Gastroesophageal sphincter (tissue), 4 donors: ENCODE measurements around the gene GPSM3. TPM values are rescaled to one million over a fixed set of nuclear protein-coding genes. Genes with fewer than 3 reads are reported as not detected.
"Not testable (repeated sequence)": the region's sequence is repeated elsewhere in the genome, so short reads cannot be mapped to it uniquely, and the experiment has no call there.

ENCODE experiments used
- ATAC-seq: fragments of 150-250 bp; one replicate; pipeline ENCODE4 v1.9.1; 2016; ENCODE audit warnings: mild to moderate bottlenecking, moderate library complexity
- H3K27ac ChIP-seq, 4 donors: fragments of 200-600 bp; sonication (generic) in 3 of 4; 1 replicate in 3 of 4; 2 replicates in 1 of 4; pipeline ENCODE4 v1.5.1; 2016 to 2019
- H3K27me3 ChIP-seq: fragments of 200-600 bp; sonication (generic); one replicate; pipeline ENCODE4 v1.5.1; 2019
- H3K36me3 ChIP-seq, 2 donors: fragments of 200-600 bp; sonication (generic); one replicate each; pipeline ENCODE4 v1.5.1; 2019; ENCODE audit warnings: control low read depth in 1 of 2
- H3K4me1 ChIP-seq, 3 donors: fragments of 200-600 bp; sonication (generic); 1 replicate in 2 of 3; 2 replicates in 1 of 3; pipeline ENCODE4 v1.5.1; 2016 to 2019; ENCODE audit warnings: control low read depth in 2 of 3
- H3K4me3 ChIP-seq, 2 donors: fragments of 200-600 bp; sonication (generic); one replicate each; pipeline ENCODE4 v1.5.1; 2019; ENCODE audit warnings: mild to moderate bottlenecking in 1 of 2, moderate library complexity in 1 of 2
- H3K9me3 ChIP-seq, 3 donors: fragments of 200-600 bp; sonication (generic); one replicate each; pipeline ENCODE4 v1.5.1; 2017 to 2019; ENCODE audit warnings: control low read depth in 2 of 3
- EP300 ChIP-seq: sonication (generic); formaldehyde crosslinking; IDR thresholded peaks from one replicate; pipeline ENCODE4 v1.6.1; 2017; ENCODE audit warnings: antibody characterized with exemption, mild to moderate bottlenecking
- POLR2A ChIP-seq, 2 donors: fragments of 450-650 bp; IDR thresholded peaks; one replicate each; pipeline ENCODE4 v1.6.1; 2017; ENCODE audit warnings: antibody characterized with exemption in 2 of 2, mild to moderate bottlenecking in 2 of 2, moderate library complexity in 1 of 2
- POLR2AphosphoS5 ChIP-seq: sonication (generic); formaldehyde crosslinking; IDR thresholded peaks from one replicate; pipeline ENCODE4 v1.6.1; 2017; ENCODE audit warnings: antibody characterized with exemption
- WGBS, 2 donors: methylation state at CpG; one replicate each; pipeline ENCODE4 v1.1.5; 2018; ENCODE audit warnings: low coverage in 1 of 2; 5-methylcytosine and 5-hydroxymethylcytosine counted together
- total RNA-seq, 4 donors: library from RNA; depleted of rRNA; stranded (reverse); fragments of >200 nt; gene quantifications; one replicate each; pipeline ENCODE4 v1.1.0, GENCODE V29; 2016
- TF ChIP-seq, protein P1 (sequence below), 4 experiments: fragments of 200-600 bp in 2 of 4; fragments of 450-650 bp in 2 of 4; sonication (generic) in 1 of 4; IDR thresholded peaks; one replicate each; pipeline ENCODE4 v1.5.1; 2017 to 2019; ENCODE audit warnings: antibody characterized with exemption in 4 of 4, mild to moderate bottlenecking in 2 of 4, moderate library complexity in 2 of 4

Gene GPSM3
- total RNA-seq, 4 donors from 2014 or later = 0.93 to 16.3 (median 9.0) TPM

DNA sequence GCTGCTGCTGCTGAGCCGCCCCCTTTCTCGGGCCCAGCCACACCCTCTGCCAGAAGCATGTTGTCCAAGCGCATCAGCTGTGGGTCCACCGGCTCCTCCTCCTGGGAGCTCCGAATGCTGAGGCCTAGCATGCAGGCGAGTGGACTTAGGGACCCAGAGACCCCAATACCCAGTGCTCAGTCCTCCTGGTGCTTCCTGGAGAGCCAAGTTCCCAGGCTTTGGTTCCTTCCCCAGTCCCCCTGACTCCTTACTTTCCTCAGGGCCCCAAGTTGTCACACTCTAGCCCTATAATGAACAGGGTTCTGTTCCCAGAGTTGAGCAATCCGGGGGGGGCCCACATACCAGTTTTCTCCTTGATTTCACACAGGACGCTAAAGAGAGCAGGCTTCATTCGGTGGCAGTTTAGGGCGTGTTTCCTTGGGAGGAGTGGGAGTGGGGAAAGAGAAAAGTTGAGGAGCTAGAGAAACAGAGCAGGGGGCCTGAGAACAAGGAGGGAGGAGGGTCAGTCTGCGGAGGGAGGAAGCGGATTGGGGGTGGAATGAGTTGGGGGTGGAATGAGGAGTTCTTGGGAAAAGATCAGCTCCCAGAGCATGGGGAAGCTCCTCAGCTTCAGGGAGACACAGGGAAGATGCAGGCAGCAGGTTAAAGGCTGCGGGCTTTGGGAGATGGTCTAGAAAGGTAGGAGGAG, 3.9 kb downstream of the GPSM3 start:
- Histone ChIP-seq H3K9me3 (no peaks in the 10 kb centered on the region), H3K27me3 (no peaks in the 10 kb centered on the region), H3K36me3 (peaks cover 0 to 28% of the 10 kb centered on the region in 2 donors), H3K4me3 (peak overlapping the region; percentile 89 to 98), H3K4me1 (peaks cover 0 to 89% (median 34%) of the 10 kb centered on the region in 3 donors), H3K27ac (peak overlapping the region; percentile 97 to 99 (median 98))
- TF ChIP-seq, protein P1, sequence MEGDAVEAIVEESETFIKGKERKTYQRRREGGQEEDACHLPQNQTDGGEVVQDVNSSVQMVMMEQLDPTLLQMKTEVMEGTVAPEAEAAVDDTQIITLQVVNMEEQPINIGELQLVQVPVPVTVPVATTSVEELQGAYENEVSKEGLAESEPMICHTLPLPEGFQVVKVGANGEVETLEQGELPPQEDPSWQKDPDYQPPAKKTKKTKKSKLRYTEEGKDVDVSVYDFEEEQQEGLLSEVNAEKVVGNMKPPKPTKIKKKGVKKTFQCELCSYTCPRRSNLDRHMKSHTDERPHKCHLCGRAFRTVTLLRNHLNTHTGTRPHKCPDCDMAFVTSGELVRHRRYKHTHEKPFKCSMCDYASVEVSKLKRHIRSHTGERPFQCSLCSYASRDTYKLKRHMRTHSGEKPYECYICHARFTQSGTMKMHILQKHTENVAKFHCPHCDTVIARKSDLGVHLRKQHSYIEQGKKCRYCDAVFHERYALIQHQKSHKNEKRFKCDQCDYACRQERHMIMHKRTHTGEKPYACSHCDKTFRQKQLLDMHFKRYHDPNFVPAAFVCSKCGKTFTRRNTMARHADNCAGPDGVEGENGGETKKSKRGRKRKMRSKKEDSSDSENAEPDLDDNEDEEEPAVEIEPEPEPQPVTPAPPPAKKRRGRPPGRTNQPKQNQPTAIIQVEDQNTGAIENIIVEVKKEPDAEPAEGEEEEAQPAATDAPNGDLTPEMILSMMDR (IDR thresholded peaks at IDR 0.05) = no peak
- TF ChIP-seq POLR2A (IDR thresholded peaks at IDR 0.05) (no peak), EP300 (no peak), POLR2AphosphoS5 (no peak)
- no peak for ATAC-seq
- WGBS, 2 donors = 1 to 8% methylated on average over 3 to 7 of the region's 13 CpGs

DNA sequence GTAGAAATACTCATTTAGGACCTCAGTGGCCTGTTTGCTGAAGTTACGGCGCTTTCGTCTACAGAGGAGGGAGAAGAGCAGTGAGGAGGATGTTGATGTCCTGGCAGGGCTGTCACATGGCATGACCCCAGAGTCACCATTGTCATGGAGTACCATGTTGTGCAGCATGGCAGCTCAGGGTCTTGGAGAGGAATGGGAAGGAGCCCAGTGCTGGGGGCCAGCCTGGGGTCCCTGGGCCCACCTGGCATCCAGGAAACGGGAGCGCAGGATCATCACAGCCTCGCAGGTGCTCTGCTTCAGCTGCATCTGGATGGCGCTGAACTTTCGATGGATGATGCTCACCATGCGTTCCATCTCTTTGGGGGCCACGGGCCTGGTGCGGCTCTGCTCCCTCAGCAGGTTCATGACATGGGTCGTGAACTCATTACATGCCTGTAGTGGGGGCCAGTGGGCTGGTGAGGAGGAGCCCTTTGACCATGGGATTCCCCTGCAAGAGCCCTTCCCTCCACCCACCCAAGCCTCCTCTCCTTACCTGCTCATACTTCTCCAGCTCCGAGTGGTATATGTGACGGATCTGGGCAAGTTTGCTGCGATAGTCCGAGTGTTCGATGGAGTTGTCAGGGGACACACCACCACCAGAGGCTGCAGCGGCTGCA, 4.6 kb downstream of the GPSM3 start:
- not testable (repeated sequence) for H3K9me3 ChIP-seq, ATAC-seq, H3K27me3 ChIP-seq
- Histone ChIP-seq H3K4me1 (peaks cover 0 to 84% (median 34%) of the 10 kb centered on the region in 3 donors), H3K27ac (peak overlapping the region; percentile 97 to 99 (median 98)), H3K36me3 (peaks cover 0 to 35% of the 10 kb centered on the region in 2 donors), H3K4me3 (peak overlapping the region in 1 of 2 donors; percentile 89)
- 70% methylated on average over 2 of the region's 18 CpGs; no CpG with 5 or more reads in 1 of the 2 donors for WGBS, 2 donors

DNA sequence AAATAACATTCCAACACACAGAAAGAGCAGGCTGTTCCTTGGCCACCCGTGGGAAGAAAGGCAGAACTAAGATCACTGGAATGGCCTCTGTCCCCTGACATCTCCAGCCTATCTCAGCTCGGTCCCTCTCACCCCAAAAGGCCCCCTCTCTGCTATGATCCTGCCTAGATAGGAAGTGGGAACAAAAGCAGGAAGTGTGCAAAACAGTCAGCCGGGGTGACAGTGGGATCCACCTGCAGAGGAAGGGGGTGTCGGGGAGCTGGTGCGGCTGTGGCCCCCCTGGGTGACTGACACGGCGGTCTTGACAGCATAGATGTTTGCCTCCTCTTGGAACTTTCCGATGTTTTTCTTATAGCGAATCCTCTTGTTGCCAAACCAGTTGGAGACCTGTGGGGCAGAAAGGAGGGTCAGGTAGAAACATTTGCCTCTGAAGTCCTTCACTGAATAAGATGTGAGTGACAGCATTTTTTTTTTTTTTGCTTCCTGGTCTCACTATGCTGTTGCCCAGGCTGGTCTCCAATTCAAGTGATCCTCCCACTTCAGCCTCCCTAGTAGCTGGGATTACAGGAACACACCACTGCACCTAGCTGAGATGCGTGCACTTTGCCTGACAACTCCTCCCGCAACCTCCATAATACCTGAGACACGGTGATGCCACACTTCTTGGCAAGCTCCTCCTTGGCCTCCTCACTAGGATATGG, 5.3 kb downstream of the GPSM3 start:
- 67 to 90% methylated on average over 4 to 11 of the region's 12 CpGs for WGBS, 2 donors
- H3K36me3 ChIP-seq = peaks cover 0 to 42% of the 10 kb centered on the region in 2 donors
- H3K4me1 ChIP-seq = peaks cover 0 to 84% (median 36%) of the 10 kb centered on the region in 3 donors
- H3K27ac ChIP-seq = peak overlapping the region; percentile 68 to 99 (median 98)
- H3K9me3 ChIP-seq = no peaks in the 10 kb centered on the region
- ATAC-seq = no peak
- H3K4me3 ChIP-seq = no peak overlapping the region
- no peaks in the 10 kb centered on the region for H3K27me3 ChIP-seq
- TF ChIP-seq EP300 (no peak), POLR2AphosphoS5 (peak; percentile 2)

DNA sequence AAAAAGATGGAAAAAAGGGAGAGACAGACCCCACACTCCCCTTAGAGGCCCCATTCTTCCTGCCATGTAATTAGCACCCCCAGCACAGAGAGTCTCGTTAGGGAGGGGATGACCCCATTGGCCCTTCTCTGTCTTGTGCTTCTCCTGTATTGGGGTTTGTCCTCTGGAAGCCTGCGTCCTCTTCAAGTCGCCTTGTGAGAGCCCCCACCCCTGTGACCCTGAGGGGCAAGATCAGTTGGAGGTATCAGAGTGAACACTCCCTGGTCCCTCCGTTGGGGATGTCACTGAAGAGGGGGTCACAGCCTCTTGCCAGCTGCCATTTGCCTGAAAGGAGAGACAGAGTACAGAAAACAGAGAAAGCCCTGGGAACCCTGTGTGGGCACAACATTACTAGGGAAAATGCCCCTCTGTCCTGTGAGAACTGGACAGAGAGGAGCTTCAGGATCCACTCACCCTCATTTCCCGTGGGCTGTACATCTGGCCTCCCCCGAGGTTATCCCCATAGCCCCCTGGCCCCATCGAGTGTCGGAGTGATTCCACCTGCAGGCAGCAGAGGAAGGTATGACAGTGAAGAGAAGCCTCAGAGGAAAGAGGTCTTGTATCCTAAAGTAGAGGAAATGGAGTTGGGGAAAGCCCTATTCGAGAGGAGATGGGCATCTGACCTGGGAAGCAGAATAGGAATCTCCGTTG, 6.1 kb downstream of the GPSM3 start:
- H3K9me3 ChIP-seq, ATAC-seq, H3K27me3 ChIP-seq, H3K4me3 ChIP-seq: not testable (repeated sequence)
- Histone ChIP-seq H3K27ac (peak overlapping the region; percentile 68 to 99 (median 98)), H3K4me1 (peaks cover 0 to 84% (median 43%) of the 10 kb centered on the region in 3 donors), H3K36me3 (peaks cover 0 to 51% of the 10 kb centered on the region in 2 donors)
- WGBS, 2 donors = 17 to 45% methylated on average over 1 to 4 of the region's 10 CpGs

DNA sequence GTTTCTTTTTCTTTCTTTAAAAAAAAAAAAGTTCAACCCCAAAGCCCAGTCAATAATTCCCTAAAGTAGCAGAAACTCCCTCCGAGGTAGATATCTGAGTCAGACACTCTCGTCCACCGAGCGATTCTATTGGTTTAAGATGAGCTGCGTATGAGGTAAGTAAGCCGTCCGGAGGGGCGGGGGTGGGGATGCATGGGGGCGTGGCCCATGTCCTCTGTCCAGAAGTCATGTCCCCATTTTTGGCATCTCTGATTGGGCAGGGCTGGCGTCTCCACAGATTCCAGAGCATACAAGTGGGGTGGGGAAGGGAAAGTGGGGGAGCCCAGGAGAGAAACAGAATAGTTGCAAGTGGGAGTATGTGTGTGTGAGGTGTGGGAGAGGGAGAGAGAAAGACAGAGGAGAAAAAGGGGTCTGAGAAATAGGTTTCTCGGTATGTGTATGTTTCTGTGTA, 6.7 kb downstream of the GPSM3 start:
- H3K27me3 ChIP-seq, H3K9me3 ChIP-seq, H3K4me3 ChIP-seq: not testable (repeated sequence)
- 7 to 17% methylated on average over 2 to 10 of the region's 11 CpGs for WGBS, 2 donors
- H3K4me1 ChIP-seq = peaks cover 0 to 84% (median 43%) of the 10 kb centered on the region in 3 donors
- peak; percentile 85 for ATAC-seq
- H3K27ac ChIP-seq = peak overlapping the region; percentile 68 to 99 (median 98)
- H3K36me3 ChIP-seq = peaks cover 0 to 56% of the 10 kb centered on the region in 2 donors

DNA sequence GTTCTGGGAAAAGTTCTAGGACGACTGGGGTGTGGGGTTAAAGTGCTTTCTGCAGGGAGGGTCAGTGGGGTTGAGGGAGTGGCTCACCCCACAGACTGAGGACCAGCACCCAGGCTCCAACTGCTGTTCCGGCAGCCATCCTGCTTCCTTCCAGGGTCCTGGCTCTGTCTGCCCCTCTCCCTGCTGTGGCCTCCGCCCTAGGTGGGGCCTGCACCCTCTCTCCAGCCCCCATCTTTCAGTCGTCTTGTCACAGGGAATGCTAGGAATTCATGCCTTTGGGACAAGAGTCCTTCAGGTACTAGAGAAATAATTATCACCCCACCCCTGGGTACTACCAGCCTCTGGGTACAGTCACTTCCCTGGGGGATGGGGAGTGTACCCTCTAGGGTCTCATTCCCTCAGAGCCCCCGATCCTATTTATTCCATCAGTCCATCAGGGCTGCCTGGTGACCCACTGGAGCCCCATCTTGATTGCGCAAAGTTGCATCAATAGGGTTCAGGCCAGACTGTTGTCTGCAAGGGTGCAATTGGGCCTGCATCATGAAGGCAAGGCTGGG, 8.3 kb downstream of the GPSM3 start, which contains the start of gene AGER:
AGER (minus strand) TSS at position 170 of the 557 bp plus-strand sequence; CDS start at position 139, 31 bp downstream.
- no peaks in the 10 kb centered on the region for H3K9me3 ChIP-seq
- TF ChIP-seq POLR2AphosphoS5 (peak; percentile 8), POLR2A (IDR thresholded peaks at IDR 0.05) (no peak), EP300 (no peak)
- no peak within 1 kb of the TSS for H3K4me3 ChIP-seq
- H3K36me3 ChIP-seq = peaks cover 0 to 70% of the 10 kb centered on the region in 2 donors
- no peak for ATAC-seq
- peaks cover 0 to 91% (median 54%) of the 10 kb centered on the region in 3 donors for H3K4me1 ChIP-seq
- 20 to 73% methylated on average over 1 to 6 of the region's 6 CpGs for WGBS, 2 donors
- H3K27me3 ChIP-seq = no peaks in the 10 kb centered on the region
- peak within 1 kb of the TSS in 3 of 4 donors; percentile 64 to 99 (median 97) for H3K27ac ChIP-seq
